Measurements from ENCODE around the gene VWA5A. TPM values are rescaled to one million over a fixed set of nuclear protein-coding genes. Genes with fewer than 3 reads are reported as not detected.

The VWA5A gene
- total and polyA plus RNA-seq, 9 of the 15 experiments (the other 6 are each of a cell fraction or from before 2014, with no cell fraction given) = 4.6 to 19.7 (median 6.9) TPM

GRCh38 chr11:124195189-124195734 lies 80.0 kb downstream of the VWA5A start:
- ATAC-seq (peak; percentile 96), FAIRE-seq (peak; percentile 88), DNase-seq (ENCODE audit: extremely low read depth in 1 of 4, low spot score in 3 of 4) (peak; percentile 48 to 86 (median 62))
- Histone ChIP-seq H3K27me3 (ENCODE audit: control insufficient read depth in 2 of 2, insufficient read depth in 2 of 2, low read length in 2 of 2) (no peaks in the 10 kb centered on the region), H3K9ac (ENCODE audit: insufficient read depth in 1 of 2, low read depth in 2 of 2, low read length in 2 of 2) (no peak overlapping the region), H3K9me1 (ENCODE audit: control insufficient read depth, insufficient read depth, low read length) (no peaks in the 10 kb centered on the region), H2AFZ (ENCODE audit: low read depth, low read length) (peak overlapping the region; percentile 40; the same call in 1 of the 2 replicates), H3K27ac (ENCODE audit: extremely low read depth, low read depth, low read length) (no peak overlapping the region), H3K4me1 (replicated peaks in 1 of 2; ENCODE audit: control insufficient read depth in 2 of 2, insufficient read depth in 2 of 2, low read length in 2 of 2) (peaks cover 0 to 15% of the 10 kb centered on the region in 2 experiments; a peak in 3 of 5 replicates), H4K20me1 (replicated peaks; ENCODE audit: control insufficient read depth, insufficient read depth, low read length) (no peaks in the 10 kb centered on the region), H3K79me2 (ENCODE audit: control insufficient read depth, insufficient read depth, low read length) (peaks cover 4% of the 10 kb centered on the region; the same call in 2 of the 3 replicates), H3K4me3 (no peak overlapping the region), H3K4me2 (ENCODE audit: insufficient read depth, low read length) (no peak overlapping the region), H3K36me3 (ENCODE audit: control insufficient read depth, insufficient read depth, low read length) (peaks cover 9% of the 10 kb centered on the region; the same call in 2 of the 3 replicates), H3K9me3 (replicated peaks; ENCODE audit: control insufficient read depth, insufficient read depth, low read depth, low read length) (no peaks in the 10 kb centered on the region)
- 14% methylated on average over 4 of the region's 4 CpGs for WGBS (ENCODE audit: insufficient coverage, low coverage, missing lambda C conversion rate)
- in situ Hi-C loops (cut with MboI) (no loop called here), intact Hi-C loops (cut with micrococcal nuclease) (loop anchor here (1.0 to 10.0 kb wide), 4 partner anchors 87 to 450 kb away; partner anchors contain the start of gene ZNF202)
- ChIA-PET CTCF (ENCODE audit: low intra/inter-chr PET ratio) (interaction anchor here (0.6 to 1.3 kb wide), 3 partner anchors 21 to 124 kb away, joined by 3 to 6 read pairs (median 4); no protein-coding TSS in a partner anchor), POLR2A (interaction anchor here (1.0 kb wide), 3 partner anchors 11 to 125 kb away, joined by 3 to 4 read pairs (median 4); no protein-coding TSS in a partner anchor)
- BruUV-seq (replicated peaks) = no TSS peak
- TF ChIP-seq, protein P1, sequence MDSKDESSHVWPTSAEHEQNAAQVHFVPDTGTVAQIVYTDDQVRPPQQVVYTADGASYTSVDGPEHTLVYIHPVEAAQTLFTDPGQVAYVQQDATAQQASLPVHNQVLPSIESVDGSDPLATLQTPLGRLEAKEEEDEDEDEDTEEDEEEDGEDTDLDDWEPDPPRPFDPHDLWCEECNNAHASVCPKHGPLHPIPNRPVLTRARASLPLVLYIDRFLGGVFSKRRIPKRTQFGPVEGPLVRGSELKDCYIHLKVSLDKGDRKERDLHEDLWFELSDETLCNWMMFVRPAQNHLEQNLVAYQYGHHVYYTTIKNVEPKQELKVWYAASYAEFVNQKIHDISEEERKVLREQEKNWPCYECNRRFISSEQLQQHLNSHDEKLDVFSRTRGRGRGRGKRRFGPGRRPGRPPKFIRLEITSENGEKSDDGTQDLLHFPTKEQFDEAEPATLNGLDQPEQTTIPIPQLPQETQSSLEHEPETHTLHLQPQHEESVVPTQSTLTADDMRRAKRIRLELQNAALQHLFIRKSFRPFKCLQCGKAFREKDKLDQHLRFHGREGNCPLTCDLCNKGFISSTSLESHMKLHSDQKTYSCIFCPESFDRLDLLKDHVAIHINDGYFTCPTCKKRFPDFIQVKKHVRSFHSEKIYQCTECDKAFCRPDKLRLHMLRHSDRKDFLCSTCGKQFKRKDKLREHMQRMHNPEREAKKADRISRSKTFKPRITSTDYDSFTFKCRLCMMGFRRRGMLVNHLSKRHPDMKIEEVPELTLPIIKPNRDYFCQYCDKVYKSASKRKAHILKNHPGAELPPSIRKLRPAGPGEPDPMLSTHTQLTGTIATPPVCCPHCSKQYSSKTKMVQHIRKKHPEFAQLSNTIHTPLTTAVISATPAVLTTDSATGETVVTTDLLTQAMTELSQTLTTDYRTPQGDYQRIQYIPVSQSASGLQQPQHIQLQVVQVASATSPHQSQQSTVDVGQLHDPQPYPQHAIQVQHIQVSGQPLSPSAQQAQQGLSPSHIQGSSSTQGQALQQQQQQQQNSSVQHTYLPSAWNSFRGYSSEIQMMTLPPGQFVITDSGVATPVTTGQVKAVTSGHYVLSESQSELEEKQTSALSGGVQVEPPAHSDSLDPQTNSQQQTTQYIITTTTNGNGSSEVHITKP (IDR thresholded peaks at IDR 0.05; ENCODE audit: partially characterized antibody) = no peak
- TF ChIP-seq ETV6 (IDR thresholded peaks at IDR 0.05; ENCODE audit: borderline replicate concordance in 1 of 2, low read depth in 2 of 2, low read length in 1 of 2) (no peak), ETV6 (CRISPR knock-in tag; IDR thresholded peaks at IDR 0.05; ENCODE audit: borderline replicate concordance) (no peak), RBM25 (IDR thresholded peaks at IDR 0.05; ENCODE audit: low read depth, low read length, severe bottlenecking) (no peak), TEAD4 (IDR thresholded peaks at IDR 0.05; ENCODE audit: low read length) (no peak), TEAD4 (CRISPR knock-in tag; IDR thresholded peaks at IDR 0.05; ENCODE audit: borderline replicate concordance) (no peak), ZBTB49 (CRISPR knock-in tag; IDR thresholded peaks at IDR 0.05; ENCODE audit: borderline replicate concordance) (no peak), SFPQ (IDR thresholded peaks at IDR 0.05; ENCODE audit: low read depth, low read length) (no peak), ZNF655 (CRISPR knock-in tag; IDR thresholded peaks at IDR 0.05) (no peak)
- TF ChIP-seq, protein P2, sequence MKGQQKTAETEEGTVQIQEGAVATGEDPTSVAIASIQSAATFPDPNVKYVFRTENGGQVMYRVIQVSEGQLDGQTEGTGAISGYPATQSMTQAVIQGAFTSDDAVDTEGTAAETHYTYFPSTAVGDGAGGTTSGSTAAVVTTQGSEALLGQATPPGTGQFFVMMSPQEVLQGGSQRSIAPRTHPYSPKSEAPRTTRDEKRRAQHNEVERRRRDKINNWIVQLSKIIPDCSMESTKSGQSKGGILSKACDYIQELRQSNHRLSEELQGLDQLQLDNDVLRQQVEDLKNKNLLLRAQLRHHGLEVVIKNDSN (CRISPR knock-in tag; IDR thresholded peaks at IDR 0.05) = no peak

All from K562 (cell line).